Measurements from ENCODE around the gene GRHL1. TPM values are rescaled to one million over a fixed set of nuclear protein-coding genes. Genes with fewer than 3 reads are reported as not detected.

GRHL1 gene
- total RNA-seq, 1 experiment from 2014 or later = 2.5 TPM

- H4K20me1 ChIP-seq (ENCODE audit: control insufficient read depth, insufficient read depth, insufficient read length) = no peaks in the 10 kb centered on the region
- H3K4me1 ChIP-seq (ENCODE audit: insufficient read depth, low read length) = no peaks in the 10 kb centered on the region
- TF ChIP-seq, protein P1, sequence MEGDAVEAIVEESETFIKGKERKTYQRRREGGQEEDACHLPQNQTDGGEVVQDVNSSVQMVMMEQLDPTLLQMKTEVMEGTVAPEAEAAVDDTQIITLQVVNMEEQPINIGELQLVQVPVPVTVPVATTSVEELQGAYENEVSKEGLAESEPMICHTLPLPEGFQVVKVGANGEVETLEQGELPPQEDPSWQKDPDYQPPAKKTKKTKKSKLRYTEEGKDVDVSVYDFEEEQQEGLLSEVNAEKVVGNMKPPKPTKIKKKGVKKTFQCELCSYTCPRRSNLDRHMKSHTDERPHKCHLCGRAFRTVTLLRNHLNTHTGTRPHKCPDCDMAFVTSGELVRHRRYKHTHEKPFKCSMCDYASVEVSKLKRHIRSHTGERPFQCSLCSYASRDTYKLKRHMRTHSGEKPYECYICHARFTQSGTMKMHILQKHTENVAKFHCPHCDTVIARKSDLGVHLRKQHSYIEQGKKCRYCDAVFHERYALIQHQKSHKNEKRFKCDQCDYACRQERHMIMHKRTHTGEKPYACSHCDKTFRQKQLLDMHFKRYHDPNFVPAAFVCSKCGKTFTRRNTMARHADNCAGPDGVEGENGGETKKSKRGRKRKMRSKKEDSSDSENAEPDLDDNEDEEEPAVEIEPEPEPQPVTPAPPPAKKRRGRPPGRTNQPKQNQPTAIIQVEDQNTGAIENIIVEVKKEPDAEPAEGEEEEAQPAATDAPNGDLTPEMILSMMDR (conservative IDR thresholded peaks at IDR 0.05) = no peak
- no peak overlapping the region for H2AFZ ChIP-seq (ENCODE audit: low read length)
- no peak overlapping the region for H2AK5ac ChIP-seq (ENCODE audit: insufficient read length, low read length)
- H3K27me3 Mint-ChIP-seq (ENCODE audit: low read depth) = no peaks in the 10 kb centered on the region
- WGBS (ENCODE audit: extremely low coverage, insufficient read length, low lambda C conversion rate) = no CpG with 5 or more reads among the region's 13 CpGs
- H3K9me3 ChIP-seq (ENCODE audit: control insufficient read depth, low read depth, low read length) = no peaks in the 10 kb centered on the region
- H3K18ac ChIP-seq (ENCODE audit: insufficient read length, low read depth, low read length) = no peak overlapping the region
- H4K91ac ChIP-seq (ENCODE audit: insufficient read length, low read depth, low read length) = no peak overlapping the region
- H2BK120ac ChIP-seq (ENCODE audit: low read depth, low read length, poor library complexity, severe bottlenecking) = no peak overlapping the region
- no peak overlapping the region for H3K9ac ChIP-seq (ENCODE audit: extremely low read depth, insufficient read length, low read length)
- DNase-seq = no peak
- H4K5ac ChIP-seq (ENCODE audit: insufficient read length, low read depth, low read length) = no peak overlapping the region
- no peaks in the 10 kb centered on the region for H3K9me3 Mint-ChIP-seq
- no peak overlapping the region for H3K27ac ChIP-seq (ENCODE audit: insufficient read length, low read depth, low read length)
- H3K4me2 ChIP-seq (ENCODE audit: insufficient read depth, insufficient read length, low read length) = no peak overlapping the region
- H2BK12ac ChIP-seq (ENCODE audit: insufficient read length, low read depth, low read length) = no peak overlapping the region
- no peaks in the 10 kb centered on the region for H3K79me1 ChIP-seq (ENCODE audit: insufficient read depth, low read depth, low read length, poor library complexity, severe bottlenecking)
- no peak overlapping the region for H3T11ph ChIP-seq (ENCODE audit: low read length)
- no peak overlapping the region for H2BK20ac ChIP-seq (ENCODE audit: low read depth, low read length, poor library complexity, severe bottlenecking)
- no peaks in the 10 kb centered on the region for H3K36me3 Mint-ChIP-seq (ENCODE audit: insufficient read depth in 1 of 3, low read depth in 3 of 3)
- no peak overlapping the region for H3K14ac ChIP-seq (ENCODE audit: insufficient read depth, low read length)
- no peaks in the 10 kb centered on the region for H3K23me2 ChIP-seq (ENCODE audit: insufficient read length, low read depth, low read length, poor library complexity, severe bottlenecking)
- H3K56ac ChIP-seq (ENCODE audit: insufficient read length, low read depth, low read length) = no peak overlapping the region
- H3K4me3 Mint-ChIP-seq = no peak overlapping the region
- no peak overlapping the region for H2BK5ac ChIP-seq (ENCODE audit: insufficient read length, low read length)
- peaks cover 6 to 10% of the 10 kb centered on the region in 2 experiments; a peak in 3 of 4 replicates for H3K4me1 Mint-ChIP-seq
- H3K23ac ChIP-seq (ENCODE audit: insufficient read length, low read depth, low read length) = no peak overlapping the region
- H2BK15ac ChIP-seq (ENCODE audit: low read depth, low read length) = no peak overlapping the region
- H4K8ac ChIP-seq (replicated peaks; ENCODE audit: insufficient read length, low read depth, low read length) = no peak overlapping the region
- peak overlapping the region in 1 of 3 experiments; percentile 9; a peak in 2 of 7 replicates for H3K27ac Mint-ChIP-seq
- no peak overlapping the region for H3K4ac ChIP-seq (ENCODE audit: low read depth, low read length)
- H3K27me3 ChIP-seq (ENCODE audit: insufficient read depth, low read length) = no peaks in the 10 kb centered on the region
- H3K79me2 ChIP-seq (ENCODE audit: insufficient read depth, low read length) = no peaks in the 10 kb centered on the region
These were observed 21.4 kb downstream of the GRHL1 start for GRCh38 chr2:9972621-9973479.
